Mesenchymal stem cell (in vitro differentiated cells and primary cell): ENCODE data around the gene KCNMB1.
"Not testable (repeated sequence)": the region's sequence is repeated elsewhere in the genome, so short reads cannot be mapped to it uniquely, and the experiment has no call there.

Experiments used
- DNase-seq: peaks from one replicate; pipeline ENCODE4 v3.0.0-alpha.2; 2013
- H2AFZ ChIP-seq: one replicate; pipeline ENCODE4 v1.6.1; 2013; ENCODE audit warnings: low read depth, mild to moderate bottlenecking, control low read depth, inconsistent platforms, low read length, moderate library complexity
- H2AK5ac ChIP-seq: 2 replicates; pipeline ENCODE4 v1.6.1; 2013; ENCODE audit warnings: low read length, moderate library complexity, mild to moderate bottlenecking, inconsistent platforms; ENCODE audit not compliant: severe bottlenecking
- H2BK120ac ChIP-seq: one replicate; pipeline ENCODE4 v1.6.1; 2013; ENCODE audit warnings: low read depth, mild to moderate bottlenecking, inconsistent platforms, low read length, moderate library complexity
- H2BK12ac ChIP-seq, 2 experiments: one replicate each; pipeline ENCODE4 v1.6.1; 2013; ENCODE audit warnings: inconsistent platforms in 2 of 2, low read length in 2 of 2, mild to moderate bottlenecking in 2 of 2, moderate library complexity in 2 of 2, control low read depth in 1 of 2
- H2BK15ac ChIP-seq: one replicate; pipeline ENCODE4 v1.6.1; 2013; ENCODE audit warnings: mild to moderate bottlenecking, low read depth, inconsistent platforms; ENCODE audit not compliant: poor library complexity, severe bottlenecking
- H2BK5ac ChIP-seq: 2 replicates; pipeline ENCODE4 v1.6.1; 2013; ENCODE audit warnings: low read depth, mild to moderate bottlenecking, low read length, control low read depth, inconsistent platforms; ENCODE audit not compliant: poor library complexity, severe bottlenecking
- H3K14ac ChIP-seq, 2 experiments: one replicate each; pipeline ENCODE4 v1.6.1; 2013; ENCODE audit warnings: inconsistent platforms in 2 of 2, low read length in 2 of 2, control low read depth in 1 of 2, mild to moderate bottlenecking in 1 of 2, moderate library complexity in 1 of 2
- H3K18ac ChIP-seq, 2 experiments: one replicate each; pipeline ENCODE4 v1.6.1; 2013; ENCODE audit warnings: inconsistent platforms in 2 of 2, low read length in 2 of 2, control low read depth in 1 of 2, low read depth in 1 of 2, mild to moderate bottlenecking in 1 of 2
- H3K23ac ChIP-seq, 2 experiments: one replicate each; pipeline ENCODE4 v1.6.1; 2013; ENCODE audit warnings: inconsistent platforms in 2 of 2, low read length in 2 of 2, mild to moderate bottlenecking in 2 of 2, moderate library complexity in 2 of 2, control low read depth in 1 of 2
- H3K27ac ChIP-seq: 2 replicates; pipeline ENCODE4 v1.5.1; 2013; ENCODE audit warnings: mild to moderate bottlenecking, moderate library complexity, low read length, control low read depth, inconsistent platforms; ENCODE audit not compliant: poor library complexity, severe bottlenecking
- H3K27me3 ChIP-seq, 2 experiments: 2 replicates each; pipeline versions ENCODE4 v1.6.1 to v1.7.0; 2013; ENCODE audit warnings: low read length in 2 of 2, mild to moderate bottlenecking in 2 of 2, moderate library complexity in 2 of 2, control low read depth in 1 of 2, inconsistent platforms in 1 of 2; ENCODE audit not compliant: control insufficient read depth in 1 of 2, insufficient read depth in 1 of 2
- H3K36me3 ChIP-seq, 2 experiments: 2 replicates each; pipeline versions ENCODE4 v1.6.1 to v1.7.0; 2013; ENCODE audit warnings: low read length in 2 of 2, control low read depth in 1 of 2, inconsistent platforms in 1 of 2, low read depth in 1 of 2, mild to moderate bottlenecking in 1 of 2; ENCODE audit not compliant: insufficient read depth in 2 of 2, control insufficient read depth in 1 of 2
- H3K4ac ChIP-seq, 2 experiments: one replicate each; pipeline ENCODE4 v1.6.1; 2013; ENCODE audit warnings: inconsistent platforms in 2 of 2, low read length in 2 of 2, mild to moderate bottlenecking in 2 of 2, moderate library complexity in 2 of 2, control low read depth in 1 of 2, low read depth in 1 of 2
- H3K4me1 ChIP-seq: 2 replicates; pipeline ENCODE4 v1.6.1; 2013; ENCODE audit warnings: low read depth, low read length, control low read depth; ENCODE audit not compliant: control insufficient read depth, insufficient read depth
- H3K4me2 ChIP-seq: 2 replicates; pipeline ENCODE4 v1.6.1; 2013; ENCODE audit warnings: low read length, mild to moderate bottlenecking, inconsistent platforms; ENCODE audit not compliant: poor library complexity, severe bottlenecking
- H3K4me3 ChIP-seq, 2 experiments: 2 replicates each; pipeline versions ENCODE4 v1.5.1 to v1.7.0; 2013; ENCODE audit warnings: low read length in 2 of 2, mild to moderate bottlenecking in 2 of 2, control low read depth in 1 of 2, low read depth in 1 of 2; ENCODE audit not compliant: insufficient read depth in 1 of 2
- H3K79me1 ChIP-seq: replicated peaks from 2 replicates; pipeline ENCODE4 v1.6.1; 2013; ENCODE audit warnings: mild to moderate bottlenecking, control low read depth, low read length, inconsistent platforms; ENCODE audit not compliant: poor library complexity, severe bottlenecking
- H3K9ac ChIP-seq: 2 replicates; pipeline ENCODE4 v1.7.0; 2013; ENCODE audit warnings: mild to moderate bottlenecking, low read length, moderate library complexity
- H3K9me3 ChIP-seq: 2 replicates; pipeline ENCODE4 v1.7.0; 2013; ENCODE audit warnings: mild to moderate bottlenecking, low read length; ENCODE audit not compliant: control insufficient read depth
- H4K8ac ChIP-seq: one replicate; pipeline ENCODE4 v1.6.1; 2013; ENCODE audit warnings: inconsistent platforms, mild to moderate bottlenecking, low read length, moderate library complexity
- H4K91ac ChIP-seq: one replicate; pipeline ENCODE4 v1.6.1; 2013; ENCODE audit warnings: mild to moderate bottlenecking, low read length, inconsistent platforms
- WGBS: methylation state at CpG from one replicate; pipeline ENCODE4 v1.1.7; 2013; ENCODE audit warnings: mixed read lengths; 5-methylcytosine and 5-hydroxymethylcytosine counted together

The KCNMB1 gene

DNA sequence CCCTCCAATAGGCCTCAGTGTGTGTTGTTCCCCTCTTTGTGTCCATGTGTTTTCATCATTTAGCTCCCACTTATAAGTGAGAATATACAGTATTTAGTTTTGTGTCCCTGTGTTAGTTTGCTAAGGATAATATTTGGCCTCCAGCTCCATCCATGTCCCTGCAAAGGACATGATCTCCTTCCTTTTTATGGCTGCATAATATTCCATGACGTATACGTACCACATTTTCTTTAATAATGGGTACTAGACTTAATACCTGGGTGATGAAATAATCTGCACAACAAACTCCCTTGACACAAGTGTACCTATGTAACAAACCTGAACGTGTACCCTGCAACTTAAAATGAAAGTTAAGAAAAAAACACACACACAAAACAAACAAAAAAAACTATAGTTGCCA is 12.6 kb downstream of the KCNMB1 start:
- not testable (repeated sequence) for H2BK12ac ChIP-seq, H2BK5ac ChIP-seq, H2BK15ac ChIP-seq, H4K8ac ChIP-seq, H3K27ac ChIP-seq, H3K18ac ChIP-seq, H3K9me3 ChIP-seq, H3K23ac ChIP-seq, H2AK5ac ChIP-seq, H2BK120ac ChIP-seq, H3K79me1 ChIP-seq, H3K9ac ChIP-seq, H3K4me2 ChIP-seq, H3K4ac ChIP-seq, H4K91ac ChIP-seq, H2AFZ ChIP-seq, H3K4me3 ChIP-seq, H3K14ac ChIP-seq, H3K4me1 ChIP-seq, H3K36me3 ChIP-seq, DNase-seq
- H3K27me3 ChIP-seq: peaks cover 15 to 19% of the 10 kb centered on the region in 2 experiments
- 95% methylated on average over 1 of the region's 3 CpGs for WGBS

GRCh38 chr5:170375283-170375682 is 13.9 kb downstream of the KCNMB1 start:
- Histone ChIP-seq H3K23ac (no peak overlapping the region), H2AFZ (no peak overlapping the region), H2AK5ac (no peak overlapping the region), H3K18ac (no peak overlapping the region), H4K8ac (no peak overlapping the region), H3K4ac (no peak overlapping the region), H3K9me3 (no peaks in the 10 kb centered on the region), H3K79me1 (no peaks in the 10 kb centered on the region), H3K14ac (peak overlapping the region in 1 of 2 experiments; percentile 75), H4K91ac (no peak overlapping the region), H2BK5ac (no peak overlapping the region), H3K4me3 (no peak overlapping the region), H3K27ac (no peak overlapping the region), H2BK15ac (no peak overlapping the region), H3K27me3 (peaks cover 22 to 32% of the 10 kb centered on the region in 2 experiments), H3K4me1 (no peaks in the 10 kb centered on the region), H2BK12ac (no peak overlapping the region), H2BK120ac (no peak overlapping the region), H3K9ac (no peak overlapping the region), H3K36me3 (no peaks in the 10 kb centered on the region), H3K4me2 (no peak overlapping the region)
- WGBS: 88% methylated on average over 1 of the region's 1 CpG
- no peak for DNase-seq

DNA sequence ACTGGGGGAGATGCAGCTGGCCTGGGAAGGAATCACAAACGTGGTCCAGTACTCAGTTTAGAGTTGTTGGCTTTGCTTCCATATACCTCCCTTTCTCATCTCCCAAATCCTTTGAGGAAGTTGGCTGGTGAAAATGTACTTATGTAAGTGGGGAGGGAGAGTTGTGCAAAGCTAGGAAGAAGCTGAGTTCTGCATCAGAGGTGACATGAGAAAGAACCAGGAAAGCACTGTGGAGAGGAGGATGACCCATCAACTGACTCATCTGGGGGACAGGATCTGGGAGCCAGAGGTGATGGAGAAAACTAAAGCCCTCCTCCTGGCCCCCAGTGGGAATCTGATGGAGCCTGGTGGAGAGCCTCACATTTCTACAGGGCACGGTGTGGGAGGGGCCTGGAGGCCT is 16.2 kb downstream of the KCNMB1 start:
- Histone ChIP-seq H4K91ac (no peak overlapping the region), H3K79me1 (no peaks in the 10 kb centered on the region), H3K9me3 (no peaks in the 10 kb centered on the region), H2AK5ac (no peak overlapping the region), H2AFZ (no peak overlapping the region), H3K9ac (no peak overlapping the region), H2BK5ac (no peak overlapping the region), H3K36me3 (no peaks in the 10 kb centered on the region), H3K18ac (no peak overlapping the region), H3K23ac (no peak overlapping the region), H3K4ac (no peak overlapping the region), H3K4me2 (no peak overlapping the region), H2BK15ac (no peak overlapping the region), H3K27me3 (peaks cover 18 to 40% of the 10 kb centered on the region in 2 experiments), H3K4me3 (no peak overlapping the region), H2BK12ac (no peak overlapping the region), H2BK120ac (no peak overlapping the region), H4K8ac (no peak overlapping the region), H3K14ac (no peak overlapping the region), H3K4me1 (no peaks in the 10 kb centered on the region), H3K27ac (no peak overlapping the region)
- 80% methylated on average over 1 of the region's 2 CpGs for WGBS
- DNase-seq: no peak

DNA sequence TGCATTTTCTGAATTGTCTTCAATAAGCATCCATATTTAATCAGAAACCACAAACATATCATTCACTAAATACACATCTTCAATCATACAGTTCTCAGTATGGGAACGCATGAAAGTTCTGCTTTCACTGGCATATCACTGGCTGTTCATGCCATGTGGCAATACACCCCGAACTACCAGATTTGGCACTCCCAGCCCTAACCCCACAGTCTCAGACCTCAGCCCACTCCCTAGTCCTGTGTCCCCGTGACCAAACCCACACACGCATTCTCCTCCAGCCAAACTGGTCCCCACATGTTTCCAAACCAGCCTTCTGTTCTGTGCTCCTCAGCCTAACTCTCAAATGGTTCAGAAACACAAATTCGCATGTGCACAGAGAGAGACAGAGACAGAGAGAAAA is 20.6 kb downstream of the KCNMB1 start:
- no peak overlapping the region for H3K27ac ChIP-seq
- H2BK12ac ChIP-seq: no peak overlapping the region
- WGBS: 90% methylated on average over 5 of the region's 5 CpGs
- H3K79me1 ChIP-seq: no peaks in the 10 kb centered on the region
- H2BK120ac ChIP-seq: no peak overlapping the region
- DNase-seq: no peak
- H3K23ac ChIP-seq: no peak overlapping the region
- H3K36me3 ChIP-seq: no peaks in the 10 kb centered on the region
- H3K4ac ChIP-seq: no peak overlapping the region
- no peaks in the 10 kb centered on the region for H3K4me1 ChIP-seq
- no peak overlapping the region for H4K8ac ChIP-seq
- H2BK5ac ChIP-seq: no peak overlapping the region
- H3K4me3 ChIP-seq: no peak overlapping the region
- H3K4me2 ChIP-seq: no peak overlapping the region
- peak overlapping the region in 1 of 2 experiments; percentile 37 for H3K14ac ChIP-seq
- H3K9ac ChIP-seq: no peak overlapping the region
- peaks cover 21 to 41% of the 10 kb centered on the region in 2 experiments for H3K27me3 ChIP-seq
- no peak overlapping the region for H2BK15ac ChIP-seq
- H4K91ac ChIP-seq: no peak overlapping the region
- no peak overlapping the region for H2AFZ ChIP-seq
- H2AK5ac ChIP-seq: no peak overlapping the region
- no peak overlapping the region for H3K18ac ChIP-seq
- H3K9me3 ChIP-seq: no peaks in the 10 kb centered on the region
